Gastrocnemius medialis (tissue), 4 donors: ENCODE measurements around the gene NEK1. TPM values are rescaled to one million over a fixed set of nuclear protein-coding genes. Genes with fewer than 3 reads are reported as not detected.

ENCODE experiments used
- ATAC-seq, 2 donors: fragments of 150-250 bp; one replicate each; pipeline ENCODE4 v1.9.1; 2016
- DNase-seq, 2 donors: peaks; one replicate each; pipeline ENCODE4 v3.0.0-alpha.2; 2019
- H3K27ac ChIP-seq, 4 donors: fragments of 200-600 bp; sonication (generic); 1 replicate in 1 of 4; 2 replicates in 3 of 4; pipeline ENCODE4 v1.5.1; 2016 to 2018; ENCODE audit warnings: mild to moderate bottlenecking in 2 of 4, moderate library complexity in 1 of 4
- H3K27me3 ChIP-seq, 3 donors: fragments of 200-600 bp; sonication (generic) in 2 of 3; 1 replicate in 1 of 3; 2 replicates in 2 of 3; pipeline versions ENCODE4 v1.5.1 to v1.6.0; 2016 to 2019; ENCODE audit warnings: mild to moderate bottlenecking in 1 of 3, moderate library complexity in 1 of 3
- H3K36me3 ChIP-seq, 2 donors: fragments of 200-600 bp; sonication (generic) in 1 of 2; one replicate each; pipeline ENCODE4 v1.5.1; 2017 to 2018
- H3K4me1 ChIP-seq, 2 donors: fragments of 200-600 bp; sonication (generic) in 1 of 2; one replicate each; pipeline ENCODE4 v1.5.1; 2016 to 2017; ENCODE audit warnings: mild to moderate bottlenecking in 2 of 2
- H3K4me3 ChIP-seq, 4 donors: fragments of 200-600 bp; sonication (generic) in 3 of 4; 1 replicate in 1 of 4; 2 replicates in 3 of 4; pipeline ENCODE4 v1.5.1; 2016 to 2019; ENCODE audit warnings: mild to moderate bottlenecking in 2 of 4
- H3K9me3 ChIP-seq, 3 donors: fragments of 200-600 bp; sonication (generic) in 2 of 3; 1 replicate in 1 of 3; 2 replicates in 2 of 3; pipeline ENCODE4 v1.5.1; 2016 to 2019
- CTCF ChIP-seq, 5 experiments: fragments of 450-650 bp in 3 of 5; fragments of 200-600 bp in 2 of 5; sonication (generic) in 2 of 5; IDR thresholded peaks in 4 of 5; conservative IDR thresholded peaks in 1 of 5; 1 replicate in 4 of 5; 2 replicates in 1 of 5; pipeline ENCODE4 v1.5.1; 2016 to 2019; ENCODE audit warnings: antibody characterized with exemption in 5 of 5, mild to moderate bottlenecking in 3 of 5, moderate library complexity in 3 of 5
- POLR2A ChIP-seq, 2 donors: fragments of 450-650 bp; IDR thresholded peaks; one replicate each; pipeline ENCODE4 v1.6.1; 2017; ENCODE audit warnings: antibody characterized with exemption in 2 of 2, mild to moderate bottlenecking in 2 of 2, moderate library complexity in 2 of 2
- in situ Hi-C, 4 donors: fragments of 200-750 bp; cut with MboI; loops; one replicate each; pipeline versions ENCODE4 v1.15.0 to v1.8.0; 2017; ENCODE audit warnings: low sequenced_read_pairs in 4 of 4
- intact Hi-C: fragments of 100-400 bp; cut with DNase I; formaldehyde crosslinking; loops from one replicate; pipeline ENCODE4 v1.15.1; 2023; ENCODE audit warnings: low total_unique reads
- total RNA-seq, 4 donors: library from RNA; depleted of rRNA; stranded (reverse); fragments of >200 nt; gene quantifications; one replicate each; pipeline versions ENCODE4 v1.1.0 to v1.2.3, GENCODE V29; 2016

NEK1 gene
- total RNA-seq, 4 donors from 2014 or later, result 2.6 to 11.0 (median 3.9) TPM

GRCh38 chr4:169616846-169617245 is 4.5 kb upstream of the NEK1 start:
- H3K27me3 ChIP-seq, result no peaks in the 10 kb centered on the region
- H3K9me3 ChIP-seq, result no peaks in the 10 kb centered on the region
- peaks cover 2 to 13% of the 10 kb centered on the region in 2 donors for H3K4me1 ChIP-seq
- DNase-seq (no peak), ATAC-seq (no peak)
- no peak overlapping the region for H3K27ac ChIP-seq
- intact Hi-C loops, result no loop called here
- no peak for TF ChIP-seq POLR2A (IDR thresholded peaks at IDR 0.05)
- TF ChIP-seq CTCF (IDR thresholded peaks at IDR 0.05 in 4 of 5, conservative IDR thresholded peaks at IDR 0.05 in 1 of 5), result no peak
- in situ Hi-C loops, result loop anchor here (10.0 to 25.0 kb wide), 3 partner anchors 95 to 428 kb away; partner anchors contain the start of gene MFAP3L (in 3 of the 4)
- no peak overlapping the region for H3K4me3 ChIP-seq
- H3K36me3 ChIP-seq, result no peaks in the 10 kb centered on the region

GRCh38 chr4:169615467-169616106 is 3.2 kb upstream of the NEK1 start:
- no peak for ATAC-seq

GRCh38 chr4:169612871-169613859 is 782 bp upstream of the NEK1 start:
- H3K27me3 ChIP-seq, result no peaks in the 10 kb centered on the region
- in situ Hi-C loops, result loop anchor here (10.0 to 25.0 kb wide), 3 partner anchors 99 to 432 kb away; partner anchors contain the start of gene MFAP3L (in 3 of the 4)
- ATAC-seq (peak; percentile 77 to 82), DNase-seq (peak; percentile 53 to 72)
- no peak for TF ChIP-seq POLR2A (IDR thresholded peaks at IDR 0.05)
- peak; percentile 41 to 69 (median 53) for TF ChIP-seq CTCF (IDR thresholded peaks at IDR 0.05 in 4 of 5, conservative IDR thresholded peaks at IDR 0.05 in 1 of 5)
- intact Hi-C loops, result loop anchor here (1.0 to 5.0 kb wide), 7 partner anchors 7 to 479 kb away; partner anchors contain the start of genes CLCN3 and MFAP3L
- no peaks in the 10 kb centered on the region for H3K9me3 ChIP-seq
- no peaks in the 10 kb centered on the region for H3K36me3 ChIP-seq
- H3K4me1 ChIP-seq, result peaks cover 13 to 15% of the 10 kb centered on the region in 2 donors
- H3K27ac ChIP-seq, result peak overlapping the region; percentile 93 to 99 (median 96)
- peak overlapping the region; percentile 61 to 92 (median 92) for H3K4me3 ChIP-seq

More at GRCh38 chr4:169615467-169616106, 3.2 kb upstream of the NEK1 start:
- DNase-seq, result no peak
- Histone ChIP-seq H3K36me3 (no peaks in the 10 kb centered on the region), H3K27me3 (no peaks in the 10 kb centered on the region), H3K27ac (no peak overlapping the region), H3K4me1 (peaks cover 13 to 20% of the 10 kb centered on the region in 2 donors), H3K4me3 (no peak overlapping the region), H3K9me3 (no peaks in the 10 kb centered on the region)
- in situ Hi-C loops, result loop anchor here (10.0 to 25.0 kb wide), 3 partner anchors 97 to 429 kb away; partner anchors contain the start of gene MFAP3L (in 3 of the 4)
- TF ChIP-seq CTCF (IDR thresholded peaks at IDR 0.05 in 4 of 5, conservative IDR thresholded peaks at IDR 0.05 in 1 of 5) (no peak), POLR2A (IDR thresholded peaks at IDR 0.05) (no peak)
- intact Hi-C loops, result no loop called here

GRCh38 chr4:169611157-169611556 is 1.2 kb downstream of the NEK1 start:
- no peak for ATAC-seq
- Histone ChIP-seq H3K9me3 (no peaks in the 10 kb centered on the region), H3K4me1 (peaks cover 13 to 15% of the 10 kb centered on the region in 2 donors), H3K27ac (peak overlapping the region; percentile 93 to 99 (median 96)), H3K36me3 (no peaks in the 10 kb centered on the region), H3K4me3 (peak overlapping the region; percentile 61 to 92 (median 92)), H3K27me3 (no peaks in the 10 kb centered on the region)
- TF ChIP-seq POLR2A (IDR thresholded peaks at IDR 0.05) (no peak), CTCF (IDR thresholded peaks at IDR 0.05 in 4 of 5, conservative IDR thresholded peaks at IDR 0.05 in 1 of 5) (no peak)
- in situ Hi-C loops (loop anchor here (10.0 to 25.0 kb wide), 3 partner anchors 101 to 434 kb away; partner anchors contain the start of gene MFAP3L (in 3 of the 4)), intact Hi-C loops (loop anchor here (2.0 to 5.0 kb wide), 2 partner anchors 340 to 481 kb away; partner anchors contain the start of gene SH3RF1)
- no peak for DNase-seq
